Measurements from ENCODE around the gene TRAM2. TPM values are rescaled to one million over a fixed set of nuclear protein-coding genes. Genes with fewer than 3 reads are reported as not detected.

TRAM2 gene
- total RNA-seq, 1 donor = 196 TPM

- DNase-seq (ENCODE audit: low read depth) = peak; percentile 93
- peak overlapping the region; percentile 10 for H3K4me3 ChIP-seq (ENCODE audit: low read depth, low read length)
- no peak for TF ChIP-seq CTCF (IDR thresholded peaks at IDR 0.05; ENCODE audit: insufficient read depth, low read depth, low read length)
Measured at GRCh38 chr6:52595000-52595795, 18.3 kb upstream of the TRAM2 start.

- no peak overlapping the region for H3K4me3 ChIP-seq (ENCODE audit: low read depth, low read length)
- no peak for TF ChIP-seq CTCF (IDR thresholded peaks at IDR 0.05; ENCODE audit: insufficient read depth, low read depth, low read length)
- DNase-seq (ENCODE audit: low read depth) = no peak
Measured at GRCh38 chr6:52594221-52594620, 17.4 kb upstream of the TRAM2 start.

- TF ChIP-seq CTCF (IDR thresholded peaks at IDR 0.05; ENCODE audit: insufficient read depth, low read depth, low read length) = no peak
- H3K4me3 ChIP-seq (ENCODE audit: low read depth, low read length) = no peak overlapping the region
- no peak for DNase-seq (ENCODE audit: low read depth)
Measured at GRCh38 chr6:52591832-52592231, 15.0 kb upstream of the TRAM2 start.

GRCh38 chr6:52590152-52590891, 13.5 kb upstream of the TRAM2 start:
- DNase-seq (ENCODE audit: low read depth) = peak; percentile 69
- H3K4me3 ChIP-seq (ENCODE audit: low read depth, low read length) = no peak overlapping the region
- TF ChIP-seq CTCF (IDR thresholded peaks at IDR 0.05; ENCODE audit: insufficient read depth, low read depth, low read length) = peak; percentile 20

GRCh38 chr6:52588710-52589091, 11.8 kb upstream of the TRAM2 start:
- H3K4me3 ChIP-seq (ENCODE audit: low read depth, low read length) = no peak overlapping the region
- no peak for TF ChIP-seq CTCF (IDR thresholded peaks at IDR 0.05; ENCODE audit: insufficient read depth, low read depth, low read length)
- DNase-seq (ENCODE audit: low read depth) = no peak

GRCh38 chr6:52588087-52588709, 11.3 kb upstream of the TRAM2 start:
- DNase-seq (ENCODE audit: low read depth) = no peak
- no peak for TF ChIP-seq CTCF (IDR thresholded peaks at IDR 0.05; ENCODE audit: insufficient read depth, low read depth, low read length)
- H3K4me3 ChIP-seq (ENCODE audit: low read depth, low read length) = no peak overlapping the region

Measured in fibroblast of villous mesenchyme (primary cell).